Transverse colon (tissue), 4 donors: Measurements from ENCODE around the gene MROH2B.

ENCODE experiments used
- CTCF ChIP-seq, 5 experiments: fragments of 200-600 bp in 3 of 5; fragments of 450-650 bp in 2 of 5; sonication (generic) in 3 of 5; IDR thresholded peaks; 1 replicate in 2 of 5; 2 replicates in 3 of 5; pipeline ENCODE4 v1.5.1; 2016 to 2017; ENCODE audit warnings: antibody characterized with exemption in 5 of 5, inconsistent platforms in 3 of 5, mild to moderate bottlenecking in 2 of 5, moderate library complexity in 1 of 5
- POLR2AphosphoS5 ChIP-seq, 3 donors: sonication (generic); formaldehyde crosslinking; IDR thresholded peaks; one replicate each; pipeline ENCODE4 v1.6.1; 2016; ENCODE audit warnings: antibody characterized with exemption in 3 of 3

GRCh38 chr5:40973364-40974004 lies 97.7 kb downstream of the MROH2B start:
- no peak for TF ChIP-seq CTCF (IDR thresholded peaks at IDR 0.05)
- TF ChIP-seq POLR2AphosphoS5 (IDR thresholded peaks at IDR 0.05): no peak
